Iris pigment epithelial cell (primary cell): ENCODE data around the gene PSMD6.

ENCODE experiments used
- DNase-seq: peaks from one replicate; pipeline ENCODE4 v3.0.0-alpha.2; 2011; ENCODE audit warnings: low read depth

PSMD6 gene

DNA sequence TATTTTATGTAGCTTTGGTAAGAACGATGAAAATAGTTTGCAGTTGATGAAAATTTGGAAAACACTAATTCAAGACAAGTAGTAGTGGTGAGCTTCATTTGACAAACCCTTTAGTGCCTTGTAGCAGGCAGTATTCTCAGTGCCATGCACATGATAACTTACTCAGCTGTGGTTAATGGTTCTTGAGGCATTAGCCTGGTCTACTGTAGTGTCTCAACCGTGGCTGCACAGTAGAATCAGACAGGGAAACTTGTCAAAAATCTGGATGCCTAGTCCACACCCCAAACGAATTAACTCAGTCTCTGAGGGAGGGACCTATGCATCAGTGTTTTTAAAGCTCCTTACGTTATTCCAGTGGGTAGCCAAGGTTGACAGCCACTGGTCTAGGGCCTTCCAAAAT lies 45.4 kb downstream of the PSMD6 start:
- DNase-seq, result peak; percentile 22

DNA sequence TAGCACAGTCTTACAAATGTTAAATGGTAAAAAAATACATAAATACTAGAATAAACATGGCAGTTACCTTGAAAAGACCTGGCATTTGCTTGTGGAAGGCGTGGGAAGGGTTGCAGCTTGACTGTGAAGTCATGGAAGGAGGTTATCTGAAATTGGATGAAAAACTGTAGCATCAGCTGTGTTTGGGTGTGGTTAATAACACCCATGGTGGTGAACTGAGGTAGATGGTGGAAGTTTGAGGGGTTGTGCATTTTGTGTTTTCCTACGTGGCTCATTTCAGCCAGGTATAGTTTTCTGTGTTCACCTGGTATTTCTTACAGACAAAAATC lies 46.5 kb downstream of the PSMD6 start:
- no peak for DNase-seq

DNA sequence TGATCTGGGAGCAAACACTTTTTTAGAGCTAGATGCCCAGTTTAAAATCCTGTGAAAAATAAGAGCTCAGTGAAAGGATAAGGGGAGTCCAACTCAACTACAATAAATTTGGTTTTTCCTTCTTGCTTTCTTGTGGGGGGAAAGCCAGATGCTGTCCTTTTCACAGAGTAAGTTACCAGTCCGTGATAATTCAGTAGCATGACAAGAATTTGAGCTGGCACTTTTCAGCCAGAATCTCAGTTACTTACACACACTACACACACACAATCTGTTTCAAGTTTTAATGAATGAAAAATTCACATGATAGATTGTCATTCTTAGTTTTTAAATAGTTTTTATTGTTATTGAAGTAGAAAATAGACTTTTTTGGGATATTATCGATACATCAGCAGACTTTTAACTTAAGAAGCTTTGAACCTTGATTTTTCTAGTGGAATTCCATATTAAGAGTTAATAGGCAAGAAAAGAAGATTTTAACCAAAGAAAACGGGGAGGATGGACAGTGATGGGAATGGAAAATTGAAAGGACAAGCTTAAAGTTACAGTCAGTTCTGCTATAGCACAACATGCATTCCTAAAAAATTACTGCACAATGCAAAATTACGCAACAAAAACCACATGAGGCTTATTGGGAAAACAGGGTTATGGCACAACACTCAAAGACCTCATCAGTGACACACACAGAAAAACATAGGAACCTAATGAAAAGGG lies 47.0 kb downstream of the PSMD6 start:
- peak; percentile 98 for DNase-seq

DNA sequence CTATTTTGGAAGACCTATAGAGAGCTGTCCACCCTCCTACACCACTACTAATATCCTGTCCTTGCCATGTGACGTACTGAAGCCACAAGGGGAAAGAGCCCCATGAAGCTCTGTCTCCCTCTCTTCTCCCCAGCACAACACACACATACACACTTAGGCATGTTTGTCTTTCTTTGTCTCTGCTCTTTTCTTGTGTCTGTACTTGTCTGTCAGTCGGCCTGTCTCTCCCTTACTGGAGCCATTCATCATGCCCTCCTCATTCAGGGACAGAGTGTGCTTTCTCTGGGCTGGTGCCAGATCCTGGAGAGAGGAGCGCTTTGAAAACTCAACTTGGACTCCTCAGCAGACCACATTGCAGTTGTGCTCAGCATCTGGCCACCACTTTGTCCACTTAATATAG lies 47.6 kb downstream of the PSMD6 start:
- peak; percentile 75 for DNase-seq

DNA sequence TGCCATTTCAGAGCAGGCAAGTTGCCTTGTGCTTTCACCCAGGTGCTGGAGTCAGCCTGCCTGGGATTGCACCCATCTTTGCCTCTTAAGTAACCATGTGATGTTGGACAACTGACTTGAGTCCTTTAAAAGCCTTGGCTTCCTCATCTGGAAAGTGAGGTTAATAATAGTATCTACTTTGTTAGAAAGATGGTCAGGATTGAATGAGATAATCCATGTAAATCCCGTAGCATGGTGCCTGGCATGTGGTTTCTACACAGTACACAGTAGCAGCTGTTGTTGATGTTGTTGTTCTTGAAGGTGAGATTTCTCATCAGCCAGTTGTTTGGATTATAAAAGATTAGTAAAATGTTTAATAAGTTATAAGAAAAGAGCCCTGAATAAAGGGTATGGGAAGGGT lies 48.8 kb downstream of the PSMD6 start:
- no peak for DNase-seq

DNA sequence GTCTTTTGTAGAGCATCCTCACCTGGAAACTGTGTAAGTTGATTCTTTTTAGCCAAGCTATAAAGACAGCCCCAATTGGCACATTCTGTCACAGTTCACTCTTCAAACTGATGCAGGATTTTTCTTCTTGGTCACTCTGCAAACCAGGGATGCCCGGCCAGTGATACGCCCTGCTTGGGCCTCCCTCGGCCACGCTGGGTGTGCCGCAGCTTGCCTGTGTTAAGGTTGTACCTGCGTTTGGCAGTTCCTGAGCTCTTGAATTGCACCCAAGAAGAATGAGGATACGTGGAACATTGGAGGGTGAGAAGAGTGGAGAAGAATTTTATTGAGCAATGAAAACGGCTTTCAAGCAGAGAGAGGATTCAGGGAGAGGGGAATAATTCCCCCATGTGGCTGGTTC lies 49.9 kb downstream of the PSMD6 start:
- DNase-seq, result no peak

DNA sequence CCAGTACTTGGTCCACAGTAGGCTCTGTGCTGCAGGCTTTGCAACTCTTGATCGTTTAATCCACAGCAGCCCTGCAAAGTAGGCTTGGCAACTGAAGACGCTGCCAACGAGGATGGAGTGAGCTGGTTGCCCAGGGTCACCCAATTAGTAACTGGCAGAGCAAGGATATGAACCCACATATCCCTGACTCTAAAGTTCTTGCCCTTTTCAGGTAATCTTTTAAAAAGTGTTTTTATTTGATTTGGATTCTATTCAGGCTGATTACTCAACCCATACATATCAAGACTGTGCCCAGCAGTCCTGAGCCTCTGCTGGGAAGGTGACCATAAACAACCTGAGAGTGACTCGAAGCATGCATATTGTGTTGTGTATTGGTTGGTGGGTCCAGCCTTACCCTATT lies 50.3 kb downstream of the PSMD6 start:
- no peak for DNase-seq

DNA sequence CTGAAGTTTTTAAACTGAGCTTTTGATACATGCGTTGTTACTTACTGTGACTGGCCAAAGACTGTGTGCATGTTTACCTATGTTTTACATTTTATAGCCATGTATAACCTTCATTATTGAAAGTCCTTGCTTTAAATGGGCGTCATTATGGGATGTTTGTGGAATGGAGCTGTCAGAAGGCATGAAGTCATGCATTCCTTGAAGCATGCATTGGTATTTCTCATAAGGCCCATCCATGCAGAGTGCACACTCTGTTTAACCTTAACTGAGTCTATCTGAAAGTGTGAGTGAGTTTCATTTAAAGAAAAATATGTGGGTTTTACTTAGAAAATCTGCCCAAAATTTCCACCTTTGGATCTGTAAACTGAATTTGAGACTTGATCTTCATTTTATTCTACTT lies 51.1 kb downstream of the PSMD6 start:
- peak; percentile 96 for DNase-seq

DNA sequence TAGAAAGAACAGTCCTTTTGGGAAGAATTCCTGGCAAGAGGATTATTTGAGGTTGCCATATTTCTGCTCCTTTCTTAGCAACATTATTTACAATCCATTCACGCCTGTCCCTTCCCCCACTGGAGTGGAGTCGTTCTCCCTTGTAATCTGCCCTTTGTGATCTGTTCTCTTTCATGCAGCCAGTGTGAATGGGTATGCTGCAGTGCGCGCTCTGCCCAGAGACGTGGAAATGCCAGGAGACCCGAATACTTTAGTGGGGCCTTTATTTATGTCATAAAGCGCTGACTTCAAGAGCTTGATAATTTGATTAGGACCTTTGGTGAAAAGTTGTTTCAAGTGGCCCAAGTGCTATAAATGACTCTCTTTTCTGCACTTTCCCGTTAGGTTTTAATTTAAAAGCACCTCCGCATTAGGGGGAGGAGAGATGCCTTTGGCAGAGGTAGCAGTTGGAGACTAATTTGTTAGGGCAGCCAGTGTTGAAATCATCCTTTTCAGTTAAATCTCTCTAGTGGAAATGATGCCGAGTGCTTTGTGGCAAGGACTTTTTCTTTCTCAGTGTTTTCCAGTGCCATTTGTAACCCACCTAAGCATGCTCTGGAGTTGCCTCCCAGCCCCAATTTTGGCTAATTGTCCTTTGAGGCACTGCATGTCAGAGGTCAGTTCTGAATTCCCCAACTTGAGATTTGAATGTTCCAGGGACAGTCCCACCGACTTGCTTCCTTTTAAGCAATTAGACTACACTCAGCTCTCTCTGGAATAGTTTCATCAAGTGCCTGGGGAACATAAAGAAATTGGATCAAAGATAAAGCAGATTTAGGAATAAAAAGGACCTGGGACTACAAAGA lies 52.4 kb downstream of the PSMD6 start:
- no peak for DNase-seq

DNA sequence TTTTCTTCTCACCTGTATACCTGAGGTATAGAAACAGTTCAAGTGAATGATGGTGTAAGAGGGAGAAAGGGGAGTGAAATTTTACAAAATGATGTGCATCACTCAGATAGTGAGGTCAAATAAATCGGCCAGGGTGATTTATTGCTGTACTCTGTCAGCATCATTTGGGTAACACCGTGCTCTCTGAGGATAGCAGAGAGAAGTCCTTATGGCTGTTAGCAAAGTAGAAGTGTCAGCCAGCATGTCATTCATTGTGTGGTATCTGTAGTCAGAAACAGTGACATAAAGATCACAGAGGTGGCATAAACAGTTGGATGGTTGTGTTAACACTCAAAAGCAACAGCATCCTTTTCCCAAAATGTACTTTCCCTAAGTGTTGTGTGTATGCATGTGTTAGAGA lies 53.4 kb downstream of the PSMD6 start:
- no peak for DNase-seq

DNA sequence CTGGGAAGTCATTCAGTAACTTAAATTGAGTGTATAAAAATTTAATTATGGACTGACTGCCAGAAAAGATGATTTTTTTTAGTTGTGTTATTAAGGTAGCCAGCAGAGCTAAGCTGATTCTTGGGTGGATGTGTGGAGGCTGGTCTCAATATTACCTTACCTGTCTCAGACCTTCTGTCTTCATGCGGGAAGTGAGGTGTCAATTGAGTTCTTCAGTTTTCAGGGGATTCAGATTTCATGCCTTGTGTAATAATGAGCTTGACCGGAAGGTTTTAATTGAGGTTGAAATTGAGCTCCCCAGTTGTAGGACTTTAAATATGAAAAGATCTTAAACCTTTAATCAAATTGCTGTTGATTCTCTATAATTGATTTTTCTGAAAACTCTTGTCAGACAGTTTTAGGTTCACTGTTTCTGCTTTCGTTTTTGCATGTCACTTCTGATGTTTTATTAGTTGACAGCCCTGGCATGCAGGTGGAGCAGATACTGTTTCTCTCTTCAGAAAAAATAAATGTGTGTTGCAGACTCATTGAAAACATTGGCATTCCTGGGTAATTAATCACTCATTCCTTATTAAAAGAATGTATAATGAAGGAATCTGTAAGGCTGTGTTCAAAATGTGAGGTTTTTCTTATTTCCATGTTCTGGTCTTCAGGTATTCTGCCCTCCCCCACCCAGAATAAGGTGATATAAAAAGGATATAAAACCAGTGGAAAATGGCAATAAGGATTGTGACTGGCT lies 54.5 kb downstream of the PSMD6 start:
- peak; percentile 40 for DNase-seq

DNA sequence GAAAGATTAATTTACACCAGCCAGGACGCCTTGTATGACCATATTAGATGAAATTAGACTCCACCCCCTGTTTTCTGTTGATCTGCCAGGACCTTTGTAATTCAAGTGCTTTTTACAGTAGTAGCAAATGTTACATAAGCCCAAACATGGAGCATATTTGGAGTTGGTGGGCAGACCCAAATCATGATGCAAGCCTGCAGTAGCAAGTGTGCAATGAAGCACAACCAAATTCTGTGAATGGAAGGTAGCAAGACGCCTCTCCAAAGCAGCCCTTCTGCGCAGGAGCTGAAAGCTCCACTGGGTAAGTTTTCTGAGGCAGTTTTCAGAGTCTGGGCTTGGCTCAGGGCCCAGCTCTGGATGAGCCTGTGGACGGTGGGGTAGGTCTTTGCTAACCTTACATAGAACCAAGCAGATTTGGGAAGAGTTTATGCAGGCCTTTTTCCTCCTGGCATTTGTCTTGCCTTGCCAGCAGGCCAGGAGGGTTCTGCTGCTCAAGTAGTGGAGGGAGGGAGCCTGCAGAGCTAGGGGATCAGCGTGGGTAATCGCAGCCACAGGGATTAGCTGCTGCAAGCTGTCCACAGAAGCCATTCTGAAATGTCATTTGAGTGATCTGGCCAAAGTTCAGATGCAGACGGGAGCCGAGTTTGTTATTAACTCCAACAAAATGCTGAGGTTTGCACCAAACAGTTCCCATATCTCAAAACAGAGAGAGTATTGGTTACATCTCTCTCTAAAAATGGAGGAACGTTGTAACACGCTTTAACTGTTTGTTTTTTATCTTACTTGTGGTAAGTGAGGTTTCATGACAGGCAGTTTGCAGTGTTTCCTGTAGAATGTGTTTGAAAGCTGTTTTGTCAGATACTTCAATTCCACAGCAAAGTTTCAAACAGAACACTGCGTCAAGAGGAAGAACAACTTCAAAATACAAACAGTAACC lies 55.4 kb downstream of the PSMD6 start:
- DNase-seq, result peak; percentile 90

DNA sequence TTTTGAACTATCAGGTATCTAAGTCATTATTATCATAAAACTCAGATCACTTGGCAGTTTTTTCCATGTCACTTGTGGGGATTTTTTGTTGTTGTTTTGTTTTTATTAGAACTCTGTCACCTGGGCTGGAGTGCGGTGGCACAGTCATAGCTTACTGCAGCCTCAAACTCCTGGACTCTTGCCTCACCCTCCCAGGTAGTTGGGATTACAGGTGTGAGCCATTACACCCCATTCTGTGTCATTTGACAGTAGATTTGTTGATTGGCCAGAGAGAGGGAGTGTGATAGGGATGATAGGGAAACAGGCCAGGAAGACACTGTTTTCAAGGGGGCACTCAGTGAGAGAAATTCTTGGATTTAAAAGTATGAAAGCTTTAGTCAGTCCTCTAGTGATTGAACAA lies 56.4 kb downstream of the PSMD6 start:
- no peak for DNase-seq

DNA sequence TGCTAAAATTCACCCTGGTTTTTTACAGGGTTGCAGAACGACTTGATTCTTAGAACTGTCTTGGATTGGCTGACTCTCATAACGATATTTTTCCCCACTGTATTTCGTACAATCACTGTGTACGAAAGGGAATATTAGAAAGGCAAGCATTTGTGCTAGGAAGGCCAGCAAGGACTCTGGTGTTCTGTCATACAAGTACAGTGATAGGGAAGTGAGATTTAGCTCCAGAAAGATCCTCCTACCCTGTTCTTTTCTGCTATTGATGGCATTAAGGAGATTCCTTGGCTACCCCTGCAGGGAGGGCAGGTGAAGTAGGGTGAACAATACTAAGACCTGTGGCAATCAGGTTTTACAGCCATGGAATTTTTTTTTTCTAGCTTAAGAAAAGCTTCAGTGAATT lies 57.3 kb downstream of the PSMD6 start:
- DNase-seq, result no peak

DNA sequence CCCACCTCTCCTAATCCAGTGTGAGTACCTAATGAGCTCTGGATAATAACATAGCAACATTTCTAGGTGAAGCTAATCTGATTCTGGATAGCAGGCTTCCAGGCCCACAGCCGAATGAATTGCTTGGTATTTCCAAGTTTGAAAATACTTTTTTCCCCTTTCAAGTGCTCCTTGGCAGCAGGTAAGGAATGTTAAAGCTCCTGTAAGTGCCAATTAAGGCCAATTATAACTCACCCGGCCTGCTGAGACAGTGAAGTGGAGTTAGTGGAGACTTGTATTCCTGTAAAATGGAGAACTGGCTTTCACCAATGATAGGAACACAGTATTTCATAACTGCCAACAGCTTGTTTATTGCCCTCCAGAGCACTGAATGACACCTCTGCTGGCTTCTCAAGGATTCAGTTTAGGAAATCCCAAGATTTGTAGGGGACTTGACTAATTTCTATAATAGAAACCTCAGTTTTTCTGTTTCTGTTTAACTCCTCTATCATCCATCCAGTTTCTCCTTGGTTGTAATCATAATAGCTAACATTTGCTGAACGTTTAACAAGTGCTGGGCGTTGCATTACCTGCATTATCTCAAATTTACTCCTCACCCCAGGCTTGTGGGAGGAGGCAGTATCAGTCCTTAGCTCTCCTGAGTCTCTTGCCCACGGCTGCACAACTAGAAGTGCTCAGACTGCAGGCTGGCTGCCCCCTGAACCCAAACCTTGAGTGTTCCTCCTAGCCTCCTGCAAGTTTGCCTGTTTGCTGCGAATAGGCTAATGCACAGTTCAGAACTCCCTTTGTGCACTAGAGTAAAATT lies 58.4 kb downstream of the PSMD6 start:
- DNase-seq, result no peak

DNA sequence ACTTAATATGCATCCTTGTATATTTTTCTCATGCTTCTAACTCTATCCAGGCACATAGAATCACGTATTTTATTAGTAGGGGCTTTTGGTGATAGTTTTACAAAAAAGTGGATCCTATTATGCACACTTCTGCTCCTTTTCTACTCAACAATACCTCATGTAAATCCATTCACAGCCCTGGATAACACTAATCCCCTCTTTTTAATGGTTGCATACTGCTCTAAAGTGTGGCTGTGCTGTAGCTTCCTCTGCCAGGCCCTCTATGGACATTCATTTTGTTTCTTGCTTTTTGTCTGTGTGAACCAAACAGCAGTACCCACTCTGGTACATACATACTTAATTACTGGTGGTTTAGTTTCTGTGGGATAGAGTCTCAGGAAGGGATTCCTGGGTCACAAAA lies 59.8 kb downstream of the PSMD6 start:
- DNase-seq, result no peak

DNA sequence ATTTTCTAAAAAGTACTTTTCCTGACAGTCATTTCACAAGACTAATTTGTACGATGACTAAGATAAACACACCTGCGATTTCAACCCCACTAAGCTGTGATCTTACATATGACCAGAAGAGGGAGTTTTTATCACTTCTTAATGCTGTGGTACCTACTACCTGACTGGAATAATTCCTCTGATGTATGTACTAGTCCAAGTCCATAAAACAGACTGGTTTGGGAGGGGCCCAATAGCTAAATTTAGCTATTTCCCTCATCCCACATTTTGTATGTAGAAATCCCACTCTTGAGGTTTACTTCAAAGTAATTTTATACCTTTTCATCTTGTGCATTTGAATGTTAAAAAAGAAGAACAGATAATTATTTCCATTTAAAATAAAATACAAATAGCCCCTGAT lies 61.4 kb downstream of the PSMD6 start:
- peak; percentile 68 for DNase-seq
